ENCODE measurements around the gene AHCYL1. TPM values are rescaled to one million over a fixed set of nuclear protein-coding genes. Genes with fewer than 3 reads are reported as not detected.

AHCYL1 gene
- total and polyA plus RNA-seq, 2 of the 8 experiments (the other 6 are each of a cell fraction or from before 2014, with no cell fraction given): 64.5 to 95.9 TPM

GRCh38 chr1:109963864-109964263 is 20.7 kb upstream of the AHCYL1 start:
- FAIRE-seq: no peak
- Histone ChIP-seq H3K36me3 (ENCODE audit: control insufficient read depth in 2 of 4, insufficient read depth in 4 of 4, low read length in 3 of 4) (no peaks in the 10 kb centered on the region), H3K4me1 (replicated peaks in 1 of 4; ENCODE audit: control insufficient read depth in 3 of 4, insufficient read depth in 4 of 4, low read length in 3 of 4) (peaks cover 5 to 22% (median 15%) of the 10 kb centered on the region in 4 experiments; a peak in 6 of 7 replicates), H3K79me1 (ENCODE audit: low read depth, low read length) (no peaks in the 10 kb centered on the region), H3K4me3 (ENCODE audit: extremely low read depth in 1 of 4, insufficient read depth in 2 of 4, low read depth in 3 of 4, low read length in 4 of 4) (no peak overlapping the region), H3K27me3 (replicated peaks in 1 of 4; ENCODE audit: control insufficient read depth in 3 of 4, extremely low read depth in 1 of 4, insufficient read depth in 3 of 4, low read length in 3 of 4) (peaks cover 0 to 2% (median under 1%) of the 10 kb centered on the region in 4 experiments; a peak in 4 of 7 replicates), H3K56ac (replicated peaks; ENCODE audit: insufficient read length, low read depth, low read length) (no peak overlapping the region), H3K9ac (replicated peaks in 1 of 4; ENCODE audit: extremely low read depth in 1 of 4, low read depth in 3 of 4, low read length in 3 of 4) (no peak overlapping the region), H3K14ac (ENCODE audit: insufficient read length) (no peak overlapping the region), H3K23ac (ENCODE audit: insufficient read length) (no peak overlapping the region), H2BK120ac (replicated peaks; ENCODE audit: low read depth, low read length) (no peak overlapping the region), H4K91ac (replicated peaks; ENCODE audit: insufficient read length, low read length) (no peak overlapping the region), H3K18ac (ENCODE audit: extremely low read depth, low read length) (no peak overlapping the region), H2AK5ac (ENCODE audit: low read depth, low read length) (no peak overlapping the region), H2BK15ac (ENCODE audit: low read length) (no peak overlapping the region), H3K79me2 (ENCODE audit: control insufficient read depth in 1 of 2, insufficient read depth in 2 of 2, low read length in 2 of 2) (no peaks in the 10 kb centered on the region), H3K4ac (replicated peaks; ENCODE audit: insufficient read length, low read depth, low read length) (no peak overlapping the region), H2BK20ac (ENCODE audit: low read length) (no peak overlapping the region), H2AFZ (ENCODE audit: low read length) (no peak overlapping the region), H3K23me2 (ENCODE audit: low read depth, low read length) (no peaks in the 10 kb centered on the region), H2BK5ac (ENCODE audit: low read depth, low read length) (no peak overlapping the region), H3K4me2 (ENCODE audit: insufficient read depth in 1 of 2, low read depth in 2 of 2, low read length in 2 of 2) (no peak overlapping the region), H2BK12ac (ENCODE audit: low read depth, low read length) (no peak overlapping the region), H4K5ac (ENCODE audit: insufficient read length, low read depth, low read length) (no peak overlapping the region), H4K8ac (ENCODE audit: extremely low read depth, insufficient read depth, low read length) (no peak overlapping the region), H3K9me3 (ENCODE audit: insufficient read depth in 2 of 2, low read depth in 1 of 2, low read length in 1 of 2) (no peaks in the 10 kb centered on the region), H4K20me1 (replicated peaks in 1 of 2; ENCODE audit: control insufficient read depth in 1 of 2, insufficient read depth in 2 of 2, low read length in 2 of 2) (peaks cover 0 to 2% of the 10 kb centered on the region in 2 experiments), H3K27ac (ENCODE audit: low read depth, low read length) (no peak overlapping the region)
- ChIA-PET POLR2A (ENCODE audit: partially characterized antibody) (no interaction called here), CTCF (ENCODE audit: partially characterized antibody) (interaction anchor here (0.6 to 2.6 kb wide), 3 partner anchors 187 to 863 kb away, joined by 3 to 10 read pairs (median 4); no protein-coding TSS in a partner anchor)
- no peak for DNase-seq (ENCODE audit: low read depth in 1 of 2, low spot score in 2 of 2)
- WGBS, 2 experiments (ENCODE audit: extremely low coverage in 1 of 2, insufficient coverage in 1 of 2, insufficient read length in 1 of 2, insufficient replicate concordance in 2 of 2, low coverage in 1 of 2, low lambda C conversion rate in 2 of 2, missing lambda C conversion rate in 1 of 2): 86% methylated on average over 1 of the region's 1 CpG; no CpG with 5 or more reads in 1 of the 2 experiments
- no peak for TF ChIP-seq BACH1 (IDR thresholded peaks at IDR 0.05; ENCODE audit: low read length)
- no peak for TF ChIP-seq TCF12 (IDR thresholded peaks at IDR 0.05; ENCODE audit: low read depth, low read length)
- no peak for TF ChIP-seq NANOG (IDR thresholded peaks at IDR 0.05; ENCODE audit: insufficient read depth, low read depth, low read length, poor library complexity, severe bottlenecking)
- no peak for TF ChIP-seq MAX (IDR thresholded peaks at IDR 0.05)
- no peak for TF ChIP-seq USF2 (IDR thresholded peaks at IDR 0.05; ENCODE audit: low read length)
- no peak for TF ChIP-seq FOSL1 (IDR thresholded peaks at IDR 0.05; ENCODE audit: insufficient read depth, low read depth, low read length)
- no peak for TF ChIP-seq ATF2 (IDR thresholded peaks at IDR 0.05; ENCODE audit: low read length)
- TF ChIP-seq GABPA (IDR thresholded peaks at IDR 0.05; ENCODE audit: borderline replicate concordance, insufficient read depth, low read length): no peak
- no peak for TF ChIP-seq ASH2L (IDR thresholded peaks at IDR 0.05; ENCODE audit: low read length)
- TF ChIP-seq CHD1 (IDR thresholded peaks at IDR 0.05; ENCODE audit: low read depth, low read length): no peak
- TF ChIP-seq SIRT6 (IDR thresholded peaks at IDR 0.05; ENCODE audit: low read length): no peak
- no peak for TF ChIP-seq SRF (IDR thresholded peaks at IDR 0.05; ENCODE audit: low read depth, low read length)

Measured in H1 (cell line).